GM12801 (cell line): ENCODE results near the gene PCDHGA1.
"Not testable (repeated sequence)": the region's sequence is repeated elsewhere in the genome, so short reads cannot be mapped to it uniquely, and the experiment has no call there.

Source experiments
- CTCF ChIP-seq: IDR thresholded peaks from one replicate; pipeline ENCODE4 v1.5.1; 2011; ENCODE audit warnings: control low read depth; ENCODE audit not compliant: insufficient read length; ENCODE audit errors: extremely low read depth

PCDHGA1 gene

GRCh38 chr5:141397756-141398551 is 67.6 kb downstream of the PCDHGA1 start, which contains the start of gene PCDHGB5:
Gene PCDHGB5, plus strand, starts transcription at chr5:141397947. Its CDS starts 181 bp downstream, at chr5:141398128.
- TF ChIP-seq CTCF = not testable (repeated sequence)

- no peak for TF ChIP-seq CTCF
Measured at GRCh38 chr5:141398608-141399007, 68.3 kb downstream of the PCDHGA1 start.

DNA sequence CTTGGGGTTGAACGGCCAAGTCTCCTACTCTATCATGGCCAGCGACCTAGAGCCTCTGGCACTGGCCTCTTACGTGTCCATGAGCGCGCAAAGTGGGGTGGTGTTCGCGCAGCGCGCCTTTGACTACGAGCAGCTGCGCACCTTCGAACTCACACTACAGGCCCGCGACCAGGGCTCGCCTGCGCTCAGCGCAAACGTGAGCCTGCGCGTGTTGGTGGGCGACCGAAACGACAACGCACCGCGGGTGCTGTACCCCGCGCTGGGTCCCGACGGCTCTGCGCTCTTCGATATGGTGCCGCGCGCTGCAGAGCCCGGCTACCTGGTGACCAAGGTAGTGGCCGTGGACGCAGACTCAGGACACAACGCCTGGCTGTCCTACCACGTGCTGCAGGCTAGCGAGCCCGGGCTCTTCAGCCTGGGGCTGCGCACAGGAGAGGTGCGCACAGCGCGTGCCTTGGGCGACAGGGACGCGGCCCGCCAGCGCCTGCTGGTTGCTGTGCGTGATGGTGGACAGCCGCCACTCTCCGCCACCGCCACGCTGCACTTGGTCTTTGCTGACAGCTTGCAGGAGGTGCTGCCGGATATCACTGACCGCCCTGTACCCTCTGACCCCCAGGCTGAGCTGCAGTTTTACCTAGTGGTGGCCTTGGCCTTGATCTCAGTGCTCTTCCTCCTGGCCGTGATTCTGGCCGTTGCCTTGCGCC is 69.4 kb downstream of the PCDHGA1 start:
- no peak for TF ChIP-seq CTCF

DNA sequence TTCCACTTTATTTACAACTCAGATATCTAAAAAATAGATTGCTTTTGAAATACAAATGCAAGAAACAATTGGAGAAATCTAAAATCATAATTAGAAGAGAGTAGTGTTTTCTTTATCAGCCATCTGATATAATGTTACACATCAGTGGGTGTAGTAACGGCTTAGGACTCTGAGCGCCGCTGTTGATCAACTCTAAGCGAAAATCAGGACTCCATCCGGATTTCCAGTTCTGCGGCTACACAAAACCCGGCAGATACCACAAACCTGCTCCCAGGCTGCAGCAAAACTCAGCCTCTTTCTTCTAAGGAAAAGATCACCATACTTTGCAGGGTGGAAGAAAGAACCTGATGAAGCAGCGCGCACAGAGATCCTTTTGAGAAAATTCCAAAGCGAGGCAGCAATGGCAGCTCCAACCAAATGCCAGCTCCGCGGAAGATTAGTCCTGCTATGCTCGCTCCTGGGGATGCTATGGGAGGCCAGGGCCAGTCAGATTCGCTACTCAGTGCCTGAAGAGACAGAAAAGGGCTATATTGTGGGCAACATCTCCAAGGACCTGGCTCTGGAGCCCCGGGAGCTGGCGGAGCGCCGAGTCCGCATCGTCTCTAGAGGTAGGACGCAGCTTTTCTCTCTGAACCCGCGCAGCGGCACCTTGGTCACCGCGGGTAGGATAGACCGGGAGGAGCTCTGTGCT is 72.4 kb downstream of the PCDHGA1 start, which contains the start of gene PCDHGA9:
PCDHGA9 (plus strand) TSS at position 226 of the 691 bp plus-strand sequence; CDS start at position 401, 175 bp downstream.
- TF ChIP-seq CTCF = no peak

- TF ChIP-seq CTCF = no peak
Measured at GRCh38 chr5:141403387-141403786, 73.1 kb downstream of the PCDHGA1 start.

GRCh38 chr5:141407790-141408505 is 77.6 kb downstream of the PCDHGA1 start, which contains the start of gene PCDHGB6:
Gene PCDHGB6, plus strand, starts transcription at chr5:141408021. Its CDS starts 182 bp downstream, at chr5:141408203.
- TF ChIP-seq CTCF = not testable (repeated sequence)
